Esophagus squamous epithelium (tissue), 5 donors: Measurements from ENCODE around the gene FAU. TPM values are rescaled to one million over a fixed set of nuclear protein-coding genes. Genes with fewer than 3 reads are reported as not detected.

Experiments
- DNase-seq: peaks from one replicate; lab custom pipeline; 2025; lab: John Stamatoyannopoulos, UW
- H3K27ac ChIP-seq, 4 donors: fragments of 200-600 bp; sonication (generic); one replicate each; pipeline ENCODE4 v1.5.1; 2016 to 2019; ENCODE audit warnings: mild to moderate bottlenecking in 1 of 4
- H3K27me3 ChIP-seq, 4 donors: fragments of 200-600 bp; sonication (generic); 1 replicate in 3 of 4; 2 replicates in 1 of 4; pipeline versions ENCODE4 v1.5.1 to v1.6.0; 2017 to 2021; ENCODE audit warnings: antibody characterized with exemption in 1 of 4
- H3K36me3 ChIP-seq, 3 donors: fragments of 200-600 bp; sonication (generic); one replicate each; pipeline ENCODE4 v1.5.1; 2016 to 2019
- H3K4me1 ChIP-seq, 3 donors: fragments of 200-600 bp; sonication (generic); one replicate each; pipeline ENCODE4 v1.5.1; 2017 to 2019
- H3K4me3 ChIP-seq, 4 donors: fragments of 200-600 bp; sonication (generic); 1 replicate in 3 of 4; 2 replicates in 1 of 4; pipeline ENCODE4 v1.5.1; 2016 to 2019; ENCODE audit warnings: mild to moderate bottlenecking in 2 of 4, moderate library complexity in 1 of 4
- H3K9me3 ChIP-seq, 3 donors: fragments of 200-600 bp; sonication (generic); one replicate each; pipeline ENCODE4 v1.5.1; 2016 to 2019
- POLR2A ChIP-seq, 4 donors: fragments of 450-650 bp; IDR thresholded peaks; one replicate each; pipeline ENCODE4 v1.6.1; 2017; ENCODE audit warnings: antibody characterized with exemption in 4 of 4, mild to moderate bottlenecking in 4 of 4, moderate library complexity in 3 of 4
- WGBS, 2 donors: methylation state at CpG; one replicate each; pipeline ENCODE4 v1.1.5; 2018; 5-methylcytosine and 5-hydroxymethylcytosine counted together
- intact Hi-C: fragments of 100-400 bp; cut with DNase I; formaldehyde crosslinking; loops from one replicate; pipeline ENCODE4 v1.15.0; 2022
- total RNA-seq, 4 donors: library from RNA; depleted of rRNA; stranded (reverse); fragments of >200 nt; gene quantifications; one replicate each; pipeline ENCODE4 v1.1.0, GENCODE V29; 2016
- TF ChIP-seq, protein P1 (sequence below), 6 experiments: fragments of 450-650 bp in 4 of 6; fragments of 200-600 bp in 2 of 6; sonication (generic) in 2 of 6; IDR thresholded peaks; one replicate each; pipeline ENCODE4 v1.5.1; 2016 to 2019; ENCODE audit warnings: antibody characterized with exemption in 6 of 6, mild to moderate bottlenecking in 4 of 6, moderate library complexity in 4 of 6
- donor health status: DM: yes; HTN: yes; CAD: no.

The FAU gene
- total RNA-seq = 100 to 1,000 TPM; 436 to 777 (median 528) TPM

- TF ChIP-seq, protein P1, sequence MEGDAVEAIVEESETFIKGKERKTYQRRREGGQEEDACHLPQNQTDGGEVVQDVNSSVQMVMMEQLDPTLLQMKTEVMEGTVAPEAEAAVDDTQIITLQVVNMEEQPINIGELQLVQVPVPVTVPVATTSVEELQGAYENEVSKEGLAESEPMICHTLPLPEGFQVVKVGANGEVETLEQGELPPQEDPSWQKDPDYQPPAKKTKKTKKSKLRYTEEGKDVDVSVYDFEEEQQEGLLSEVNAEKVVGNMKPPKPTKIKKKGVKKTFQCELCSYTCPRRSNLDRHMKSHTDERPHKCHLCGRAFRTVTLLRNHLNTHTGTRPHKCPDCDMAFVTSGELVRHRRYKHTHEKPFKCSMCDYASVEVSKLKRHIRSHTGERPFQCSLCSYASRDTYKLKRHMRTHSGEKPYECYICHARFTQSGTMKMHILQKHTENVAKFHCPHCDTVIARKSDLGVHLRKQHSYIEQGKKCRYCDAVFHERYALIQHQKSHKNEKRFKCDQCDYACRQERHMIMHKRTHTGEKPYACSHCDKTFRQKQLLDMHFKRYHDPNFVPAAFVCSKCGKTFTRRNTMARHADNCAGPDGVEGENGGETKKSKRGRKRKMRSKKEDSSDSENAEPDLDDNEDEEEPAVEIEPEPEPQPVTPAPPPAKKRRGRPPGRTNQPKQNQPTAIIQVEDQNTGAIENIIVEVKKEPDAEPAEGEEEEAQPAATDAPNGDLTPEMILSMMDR (IDR thresholded peaks at IDR 0.05) = peak in 2 of 6 experiments; percentile 9 to 54
- peak in 3 of 4 donors; percentile 88 to 94 (median 89) for TF ChIP-seq POLR2A (IDR thresholded peaks at IDR 0.05)
- H3K4me3 ChIP-seq = peak within 1 kb of the TSS; percentile 68 to 90 (median 84)
- H3K27me3 ChIP-seq = no peaks in the 10 kb centered on the region
- intact Hi-C loops = loop anchor here (10.0 kb wide), 1 partner anchor 53 kb away; the partner anchor contains the start of gene SPDYC
- H3K36me3 ChIP-seq = peaks cover 19 to 70% (median 40%) of the 10 kb centered on the region in 3 donors
- peak within 1 kb of the TSS; percentile 96 to 98 (median 97) for H3K27ac ChIP-seq
- DNase-seq = peak; percentile 95
- H3K9me3 ChIP-seq = no peaks in the 10 kb centered on the region
- 0 to 1% methylated on average over 7 to 32 of the region's 64 CpGs for WGBS, 2 donors
- peaks cover 10 to 62% (median 18%) of the 10 kb centered on the region in 3 donors for H3K4me1 ChIP-seq
Measured at GRCh38 chr11:65121865-65122696, at the start of gene FAU, which contains the start of gene MRPL49. Gene FAU (minus strand): TSS chr11:65122134. CDS start chr11:65121813, 321 bp downstream. Gene MRPL49 (plus strand): TSS chr11:65122321. CDS start chr11:65122347, 26 bp downstream.

GRCh38 chr11:65170058-65170534 lies 48.2 kb upstream of the FAU start, which contains the start of gene SPDYC:
Gene SPDYC (plus strand): TSS chr11:65170233. CDS start chr11:65171358, 1,125 bp downstream.
- H3K9me3 ChIP-seq = no peaks in the 10 kb centered on the region
- WGBS, 2 donors = 78 to 97% methylated on average over 7 to 15 of the region's 21 CpGs
- H3K27ac ChIP-seq = peak within 1 kb of the TSS in 1 of 4 donors; percentile 9
- H3K36me3 ChIP-seq = no peaks in the 10 kb centered on the region
- no peak for DNase-seq
- TF ChIP-seq, protein P1 (IDR thresholded peaks at IDR 0.05) = no peak
- TF ChIP-seq POLR2A (IDR thresholded peaks at IDR 0.05) = no peak
- H3K4me1 ChIP-seq = peaks cover 0 to 11% (median 4%) of the 10 kb centered on the region in 3 donors
- intact Hi-C loops = loop anchor here (10.0 kb wide), 1 partner anchor 45 kb away; the partner anchor contains the start of genes FAU and MRPL49
- no peak within 1 kb of the TSS for H3K4me3 ChIP-seq
- H3K27me3 ChIP-seq = peaks cover 0 to 2% (median 0%) of the 10 kb centered on the region in 4 donors

GRCh38 chr11:65169164-65169641 lies 47.3 kb upstream of the FAU start:
- WGBS, 2 donors = 65 to 79% methylated on average over 7 to 10 of the region's 11 CpGs
- intact Hi-C loops = no loop called here
- DNase-seq = no peak

DNA sequence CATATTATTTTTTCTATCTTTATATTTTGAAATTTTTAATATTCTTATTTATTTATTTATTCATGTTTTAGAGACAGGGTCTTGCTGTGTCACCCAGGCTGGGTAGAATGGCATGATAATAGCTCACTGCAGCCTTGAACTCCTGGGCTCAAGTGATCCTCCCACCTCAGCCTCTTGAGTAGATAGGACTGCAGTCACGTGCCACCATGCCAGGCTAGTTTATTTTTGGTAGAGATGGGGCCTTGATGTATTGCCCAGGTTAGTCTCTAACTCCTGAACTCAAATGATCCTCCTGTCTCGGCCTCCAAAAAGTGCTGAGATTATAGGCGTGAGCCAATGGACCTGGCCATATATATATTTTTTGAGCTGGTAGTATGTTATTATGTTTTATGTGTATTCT lies 45.7 kb upstream of the FAU start:
- TF ChIP-seq POLR2A (IDR thresholded peaks at IDR 0.05) = no peak
- TF ChIP-seq, protein P1 (IDR thresholded peaks at IDR 0.05) = no peak
- Histone ChIP-seq H3K4me3 (no peak overlapping the region), H3K27ac (no peak overlapping the region), H3K27me3 (peaks cover 0 to 2% (median 0%) of the 10 kb centered on the region in 4 donors), H3K4me1 (peaks cover 0 to 6% (median 4%) of the 10 kb centered on the region in 3 donors), H3K36me3 (no peaks in the 10 kb centered on the region), H3K9me3 (no peaks in the 10 kb centered on the region)
- 86 to 96% methylated on average over 3 of the region's 3 CpGs for WGBS, 2 donors
- DNase-seq = no peak
- intact Hi-C loops = no loop called here

More at GRCh38 chr11:65169164-65169641, 47.3 kb upstream of the FAU start:
- Histone ChIP-seq H3K4me3 (no peak overlapping the region), H3K9me3 (no peaks in the 10 kb centered on the region), H3K36me3 (no peaks in the 10 kb centered on the region), H3K4me1 (peaks cover 0 to 6% (median 4%) of the 10 kb centered on the region in 3 donors), H3K27ac (peak overlapping the region in 1 of 4 donors; percentile 9), H3K27me3 (peaks cover 0 to 2% (median 0%) of the 10 kb centered on the region in 4 donors)
- no peak for TF ChIP-seq POLR2A (IDR thresholded peaks at IDR 0.05)
- TF ChIP-seq, protein P1 (IDR thresholded peaks at IDR 0.05) = no peak
